Measurements from ENCODE around the gene IKBKG.
"Not testable (repeated sequence)": the region's sequence is repeated elsewhere in the genome, so short reads cannot be mapped to it uniquely, and the experiment has no call there.

Gene IKBKG

GRCh38 chrX:154558896-154559295, 11.5 kb downstream of the IKBKG start:
- DNase-seq (ENCODE audit: low read depth in 3 of 3) = not testable (repeated sequence)

GRCh38 chrX:154560326-154560725, 12.9 kb downstream of the IKBKG start:
- DNase-seq (ENCODE audit: low read depth in 3 of 3) = not testable (repeated sequence)

GRCh38 chrX:154562295-154562694, 14.9 kb downstream of the IKBKG start:
- DNase-seq (ENCODE audit: low read depth in 3 of 3) = not testable (repeated sequence)

- not testable (repeated sequence) for DNase-seq (ENCODE audit: low read depth in 3 of 3)
Observed at GRCh38 chrX:154570361-154570760, 22.9 kb downstream of the IKBKG start.

GRCh38 chrX:154573061-154573460, 25.6 kb downstream of the IKBKG start:
- DNase-seq (ENCODE audit: low read depth in 3 of 3) = not testable (repeated sequence)

GRCh38 chrX:154575076-154575475, 27.7 kb downstream of the IKBKG start:
- not testable (repeated sequence) for DNase-seq (ENCODE audit: low read depth in 3 of 3)

GRCh38 chrX:154582994-154583393, 35.6 kb downstream of the IKBKG start:
- DNase-seq (ENCODE audit: low read depth in 3 of 3) = not testable (repeated sequence)

GRCh38 chrX:154584585-154585183, 37.3 kb downstream of the IKBKG start, which contains the start of gene CTAG1A:
CTAG1A (plus strand) TSS chrX:154585133; CDS start chrX:154585207, 74 bp downstream.
- not testable (repeated sequence) for DNase-seq (ENCODE audit: low read depth in 3 of 3)

- not testable (repeated sequence) for DNase-seq (ENCODE audit: low read depth in 3 of 3)
Observed at GRCh38 chrX:154590415-154590814, 43.0 kb downstream of the IKBKG start.

- DNase-seq (ENCODE audit: low read depth in 3 of 3) = no peak
Observed at GRCh38 chrX:154592505-154592904, 45.1 kb downstream of the IKBKG start.

- DNase-seq (ENCODE audit: low read depth in 3 of 3) = no peak
Observed at GRCh38 chrX:154593201-154593600, 45.8 kb downstream of the IKBKG start.

GRCh38 chrX:154594491-154594890, 47.1 kb downstream of the IKBKG start:
- no peak for DNase-seq (ENCODE audit: low read depth in 3 of 3)

- no peak for DNase-seq (ENCODE audit: low read depth in 3 of 3)
Observed at GRCh38 chrX:154595559-154596249, 48.3 kb downstream of the IKBKG start.

GRCh38 chrX:154596290-154596929, 49.0 kb downstream of the IKBKG start:
- DNase-seq (ENCODE audit: low read depth in 3 of 3) = no peak

GRCh38 chrX:154597221-154597620, 49.8 kb downstream of the IKBKG start:
- no peak for DNase-seq (ENCODE audit: low read depth in 3 of 3)

- no peak for DNase-seq (ENCODE audit: low read depth in 3 of 3)
Observed at GRCh38 chrX:154598656-154599055, 51.2 kb downstream of the IKBKG start.

GRCh38 chrX:154599531-154599930, 52.1 kb downstream of the IKBKG start:
- DNase-seq (ENCODE audit: low read depth in 3 of 3) = no peak

GRCh38 chrX:154600759-154601374, 53.4 kb downstream of the IKBKG start:
- no peak for DNase-seq (ENCODE audit: low read depth in 3 of 3)

- DNase-seq (ENCODE audit: low read depth in 3 of 3) = no peak
Observed at GRCh38 chrX:154602226-154602625, 54.8 kb downstream of the IKBKG start.

GRCh38 chrX:154602766-154603437, 55.5 kb downstream of the IKBKG start:
- no peak for DNase-seq (ENCODE audit: low read depth in 3 of 3)

Measured in stimulated activated CD4-positive, alpha-beta T cell treated with anti-CD3 and anti-CD28 coated beads, TNF-alpha, amount 100 ng/mL, for 4 hours (primary cell).